KMS-11 (cell line): Measurements from ENCODE around the gene LAT.

Experiments used
- H2AFZ ChIP-seq: fragments of 200-600 bp; sonication (generic); 2 replicates; pipeline ENCODE4 v1.6.1; 2016; ENCODE audit warnings: antibody characterized with exemption, mixed run types, low read depth
- H3K27ac ChIP-seq: fragments of 200-600 bp; sonication (generic); 2 replicates; pipeline ENCODE4 v1.6.1; 2016; ENCODE audit warnings: mild to moderate bottlenecking, mixed run types
- H3K27me3 ChIP-seq: fragments of 200-600 bp; sonication (generic); 2 replicates; pipeline ENCODE4 v1.6.1; 2017; ENCODE audit warnings: mild to moderate bottlenecking, low read depth, mixed run types, moderate library complexity; ENCODE audit not compliant: insufficient read depth
- H3K36me3 ChIP-seq: fragments of 200-600 bp; sonication (generic); 2 replicates; pipeline ENCODE4 v1.6.1; 2017; ENCODE audit warnings: mild to moderate bottlenecking, mixed run types; ENCODE audit not compliant: insufficient read depth
- H3K4me1 ChIP-seq: fragments of 200-600 bp; sonication (generic); 2 replicates; pipeline ENCODE4 v1.6.1; 2016; ENCODE audit warnings: mild to moderate bottlenecking, low read depth, mixed run types; ENCODE audit not compliant: poor library complexity, severe bottlenecking
- H3K4me2 ChIP-seq: fragments of 200-600 bp; sonication (generic); 2 replicates; pipeline ENCODE4 v1.7.0; 2016; ENCODE audit warnings: mild to moderate bottlenecking, mixed run types
- H3K4me3 ChIP-seq: fragments of 200-600 bp; sonication (generic); IDR thresholded peaks from 2 replicates; pipeline ENCODE4 v1.6.1; 2017; ENCODE audit warnings: low read depth, low read length, mixed read lengths; ENCODE audit not compliant: insufficient read depth
- H3K79me2 ChIP-seq: fragments of 200-600 bp; sonication (generic); 2 replicates; pipeline ENCODE4 v1.6.1; 2016; ENCODE audit warnings: low read depth, mixed run types; ENCODE audit not compliant: insufficient read depth
- H3K9ac ChIP-seq: fragments of 200-600 bp; sonication (generic); 2 replicates; pipeline ENCODE4 v1.6.1; 2016; ENCODE audit warnings: mild to moderate bottlenecking, mixed run types
- H4K20me1 ChIP-seq: fragments of 200-600 bp; sonication (generic); 2 replicates; pipeline ENCODE4 v1.6.1; 2016; ENCODE audit warnings: mild to moderate bottlenecking, mixed run types; ENCODE audit not compliant: insufficient read depth
- TF ChIP-seq, protein P1 (sequence below): fragments of 200-600 bp; sonication (generic); conservative IDR thresholded peaks from 2 replicates; pipeline ENCODE4 v1.6.1; 2017; ENCODE audit warnings: low read depth, mild to moderate bottlenecking, antibody characterized with exemption, low read length, moderate library complexity, mixed read lengths

The LAT gene

DNA sequence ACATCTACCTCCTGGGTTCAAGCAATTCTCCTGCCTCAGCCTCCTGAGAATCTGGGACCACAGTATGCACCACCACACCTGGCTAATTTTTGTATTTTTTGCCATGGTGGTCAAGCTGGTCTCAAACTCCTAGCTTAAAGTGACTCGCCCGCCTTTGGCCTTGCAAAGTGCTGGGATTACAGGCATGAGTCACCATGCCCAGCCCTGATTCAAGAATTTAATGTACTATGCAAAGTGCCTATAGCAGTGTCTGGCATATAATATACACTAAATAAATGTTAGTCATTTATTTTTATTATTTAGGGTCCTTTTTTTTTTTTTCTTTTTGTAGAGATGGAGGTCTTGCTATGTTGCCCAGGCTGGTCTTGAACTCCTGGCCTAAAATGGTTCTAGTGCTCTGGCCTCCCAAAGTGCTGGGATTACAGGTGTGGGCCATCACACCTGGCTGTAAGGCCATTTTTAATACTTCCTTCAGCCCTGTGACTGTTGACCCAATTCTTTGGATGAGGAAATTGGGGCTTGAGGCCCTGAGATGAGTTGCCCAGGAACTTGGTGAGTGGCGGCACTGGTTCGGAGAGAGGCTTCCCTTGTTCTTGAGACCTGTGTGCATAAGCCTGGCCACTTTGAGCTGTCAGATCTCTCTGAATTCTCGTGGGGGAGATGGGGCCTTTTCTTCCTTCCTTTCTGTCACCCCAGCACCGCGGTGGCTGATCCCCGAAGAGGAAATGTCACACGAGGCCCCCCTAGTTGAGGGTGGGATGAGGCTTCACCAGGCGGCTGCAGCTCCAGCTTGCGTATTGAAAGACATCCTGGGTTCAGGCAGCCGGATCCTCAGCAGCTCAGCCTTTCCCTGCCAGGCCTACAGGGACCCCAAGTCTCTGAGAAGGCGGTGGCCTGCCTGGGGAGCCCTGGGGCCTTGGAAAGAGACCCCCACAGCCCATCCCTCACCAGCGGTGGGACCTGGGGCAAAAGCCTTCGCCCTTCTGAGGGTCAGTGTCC, 38.7 kb downstream of the LAT start:
- TF ChIP-seq, protein P1, sequence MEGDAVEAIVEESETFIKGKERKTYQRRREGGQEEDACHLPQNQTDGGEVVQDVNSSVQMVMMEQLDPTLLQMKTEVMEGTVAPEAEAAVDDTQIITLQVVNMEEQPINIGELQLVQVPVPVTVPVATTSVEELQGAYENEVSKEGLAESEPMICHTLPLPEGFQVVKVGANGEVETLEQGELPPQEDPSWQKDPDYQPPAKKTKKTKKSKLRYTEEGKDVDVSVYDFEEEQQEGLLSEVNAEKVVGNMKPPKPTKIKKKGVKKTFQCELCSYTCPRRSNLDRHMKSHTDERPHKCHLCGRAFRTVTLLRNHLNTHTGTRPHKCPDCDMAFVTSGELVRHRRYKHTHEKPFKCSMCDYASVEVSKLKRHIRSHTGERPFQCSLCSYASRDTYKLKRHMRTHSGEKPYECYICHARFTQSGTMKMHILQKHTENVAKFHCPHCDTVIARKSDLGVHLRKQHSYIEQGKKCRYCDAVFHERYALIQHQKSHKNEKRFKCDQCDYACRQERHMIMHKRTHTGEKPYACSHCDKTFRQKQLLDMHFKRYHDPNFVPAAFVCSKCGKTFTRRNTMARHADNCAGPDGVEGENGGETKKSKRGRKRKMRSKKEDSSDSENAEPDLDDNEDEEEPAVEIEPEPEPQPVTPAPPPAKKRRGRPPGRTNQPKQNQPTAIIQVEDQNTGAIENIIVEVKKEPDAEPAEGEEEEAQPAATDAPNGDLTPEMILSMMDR = no peak
- no peaks in the 10 kb centered on the region for H3K27me3 ChIP-seq
- H2AFZ ChIP-seq = no peak overlapping the region
- H3K79me2 ChIP-seq = no peaks in the 10 kb centered on the region
- no peaks in the 10 kb centered on the region for H4K20me1 ChIP-seq
- no peak overlapping the region for H3K4me2 ChIP-seq
- peaks cover 9% of the 10 kb centered on the region for H3K4me1 ChIP-seq
- no peak overlapping the region for H3K4me3 ChIP-seq
- H3K36me3 ChIP-seq = no peaks in the 10 kb centered on the region
- no peak overlapping the region for H3K27ac ChIP-seq
- H3K9ac ChIP-seq = no peak overlapping the region

GRCh38 chr16:29024278-29024677, 39.4 kb downstream of the LAT start:
- Histone ChIP-seq H3K4me3 (no peak overlapping the region), H3K4me2 (no peak overlapping the region), H3K27ac (no peak overlapping the region), H3K4me1 (peaks cover 16% of the 10 kb centered on the region), H3K79me2 (no peaks in the 10 kb centered on the region), H3K27me3 (no peaks in the 10 kb centered on the region), H4K20me1 (no peaks in the 10 kb centered on the region), H2AFZ (no peak overlapping the region), H3K9ac (no peak overlapping the region), H3K36me3 (no peaks in the 10 kb centered on the region)
- TF ChIP-seq, protein P1 = no peak

- H4K20me1 ChIP-seq = no peaks in the 10 kb centered on the region
- H3K9ac ChIP-seq = no peak overlapping the region
- no peaks in the 10 kb centered on the region for H3K36me3 ChIP-seq
- H2AFZ ChIP-seq = peak overlapping the region; percentile 15; the same call in 1 of the 2 replicates
- TF ChIP-seq, protein P1 = no peak
- peaks cover 26% of the 10 kb centered on the region for H3K4me1 ChIP-seq
- H3K27ac ChIP-seq = no peak overlapping the region
- no peaks in the 10 kb centered on the region for H3K79me2 ChIP-seq
- H3K4me2 ChIP-seq = no peak overlapping the region
- H3K4me3 ChIP-seq = no peak overlapping the region
- no peaks in the 10 kb centered on the region for H3K27me3 ChIP-seq
Observed at GRCh38 chr16:29025218-29025617, 40.4 kb downstream of the LAT start.

GRCh38 chr16:29025735-29026134, 40.9 kb downstream of the LAT start:
- Histone ChIP-seq H3K4me1 (peaks cover 27% of the 10 kb centered on the region), H3K36me3 (no peaks in the 10 kb centered on the region), H4K20me1 (no peaks in the 10 kb centered on the region), H3K79me2 (no peaks in the 10 kb centered on the region), H3K27ac (no peak overlapping the region), H2AFZ (0 out of 2 replicates have a peak overlapping the region, but pooled peaks have one; percentile 15), H3K9ac (no peak overlapping the region), H3K4me2 (no peak overlapping the region), H3K4me3 (no peak overlapping the region), H3K27me3 (no peaks in the 10 kb centered on the region)
- TF ChIP-seq, protein P1 = no peak
